ENCODE data around the gene UNC80.

Gene UNC80

GRCh38 chr2:209818939-209819338 is 47.3 kb downstream of the UNC80 start:
- no peak for DNase-seq

- no peak for DNase-seq
Observed at GRCh38 chr2:209821806-209822205, 50.2 kb downstream of the UNC80 start.

DNA sequence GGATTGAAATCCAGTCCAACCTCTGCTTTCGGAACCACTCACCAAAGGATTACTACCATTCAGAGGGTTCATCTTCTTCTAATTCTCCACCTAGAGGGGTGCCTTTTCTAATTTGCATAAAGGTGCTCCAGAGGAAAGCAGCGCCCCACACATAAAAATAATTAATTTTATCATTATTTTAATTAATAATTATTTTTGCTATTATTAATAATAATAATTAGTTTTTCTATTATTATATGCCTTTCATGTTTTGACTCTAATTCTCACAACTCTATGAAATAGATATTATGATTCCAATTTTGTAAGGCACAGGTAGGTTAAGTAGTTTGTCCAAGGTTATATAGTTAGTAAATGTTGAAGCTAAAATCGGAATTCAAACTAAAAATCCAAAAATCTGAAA is 51.9 kb downstream of the UNC80 start:
- DNase-seq: no peak

DNA sequence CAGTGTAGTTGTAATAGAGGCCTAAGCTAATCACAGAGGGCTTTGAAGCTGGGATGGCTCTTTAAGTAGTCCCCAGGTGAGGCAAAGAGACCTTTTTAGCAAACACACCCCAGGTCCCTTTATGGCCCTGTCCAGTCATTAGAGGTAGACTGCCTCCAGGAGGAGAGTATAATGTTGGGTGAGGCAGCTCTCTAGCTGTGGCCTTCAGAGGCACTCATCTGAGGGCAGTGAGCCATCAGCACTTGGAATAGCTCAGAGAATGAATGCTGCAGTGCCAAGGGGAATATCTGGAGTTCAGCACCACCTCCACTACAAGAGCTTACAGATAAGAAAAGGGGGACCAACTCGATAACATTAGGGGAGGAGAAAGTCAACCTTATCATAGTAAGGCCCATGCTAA is 52.8 kb downstream of the UNC80 start:
- DNase-seq: no peak

GRCh38 chr2:209830722-209831465 is 59.3 kb downstream of the UNC80 start:
- no peak for DNase-seq

DNA sequence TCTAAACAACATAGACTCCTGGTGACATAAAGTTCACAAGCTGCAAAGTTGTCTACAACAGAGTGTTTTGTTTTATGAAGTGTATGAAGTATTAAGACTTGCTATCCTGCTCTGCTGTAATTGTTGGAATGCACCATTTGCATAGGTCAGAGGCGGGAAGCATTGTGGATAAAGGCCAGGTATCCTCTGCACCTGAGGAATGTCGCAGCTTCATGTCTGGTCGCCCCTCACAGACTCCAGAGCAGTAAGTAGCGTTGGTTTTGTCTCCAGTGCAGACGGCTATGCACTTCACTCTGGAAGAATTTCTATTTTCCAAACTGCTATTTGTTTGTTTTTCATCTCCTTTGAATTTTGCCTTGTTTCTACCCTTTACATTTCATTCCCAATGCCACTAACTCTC is 63.1 kb downstream of the UNC80 start:
- no peak for DNase-seq

- DNase-seq: no peak
Observed at GRCh38 chr2:209840434-209840833, 68.8 kb downstream of the UNC80 start.

- DNase-seq: no peak
Observed at GRCh38 chr2:209845666-209846065, 74.0 kb downstream of the UNC80 start.

DNA sequence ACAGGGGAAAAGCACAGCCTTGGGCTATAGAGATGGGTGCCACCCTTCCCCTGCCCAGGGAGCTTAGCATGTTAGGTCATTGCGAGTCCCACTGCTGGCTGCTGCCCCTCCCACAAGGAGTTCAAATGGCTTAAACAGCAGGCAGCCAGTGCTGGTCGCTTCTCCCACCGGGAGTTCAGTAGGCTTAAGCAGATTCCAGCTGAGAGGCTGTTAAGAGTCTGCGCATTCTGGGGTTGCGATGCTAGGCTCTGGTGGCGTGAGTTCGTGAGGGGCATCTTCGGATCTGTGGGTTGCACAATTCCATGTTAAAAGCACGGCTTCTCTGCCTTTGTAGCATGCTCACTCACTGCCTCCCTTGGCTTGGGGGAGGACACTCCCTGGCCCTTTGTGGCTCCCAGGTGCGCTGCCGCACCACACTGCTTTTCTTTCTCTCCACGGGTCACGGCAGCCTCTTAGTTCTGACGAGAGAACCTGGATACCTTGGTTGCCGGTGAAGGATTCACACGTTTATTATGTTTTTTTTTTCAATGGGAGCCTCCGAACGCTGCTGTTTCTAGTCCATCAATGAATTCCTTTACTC is 93.2 kb downstream of the UNC80 start:
- no peak for DNase-seq

DNA sequence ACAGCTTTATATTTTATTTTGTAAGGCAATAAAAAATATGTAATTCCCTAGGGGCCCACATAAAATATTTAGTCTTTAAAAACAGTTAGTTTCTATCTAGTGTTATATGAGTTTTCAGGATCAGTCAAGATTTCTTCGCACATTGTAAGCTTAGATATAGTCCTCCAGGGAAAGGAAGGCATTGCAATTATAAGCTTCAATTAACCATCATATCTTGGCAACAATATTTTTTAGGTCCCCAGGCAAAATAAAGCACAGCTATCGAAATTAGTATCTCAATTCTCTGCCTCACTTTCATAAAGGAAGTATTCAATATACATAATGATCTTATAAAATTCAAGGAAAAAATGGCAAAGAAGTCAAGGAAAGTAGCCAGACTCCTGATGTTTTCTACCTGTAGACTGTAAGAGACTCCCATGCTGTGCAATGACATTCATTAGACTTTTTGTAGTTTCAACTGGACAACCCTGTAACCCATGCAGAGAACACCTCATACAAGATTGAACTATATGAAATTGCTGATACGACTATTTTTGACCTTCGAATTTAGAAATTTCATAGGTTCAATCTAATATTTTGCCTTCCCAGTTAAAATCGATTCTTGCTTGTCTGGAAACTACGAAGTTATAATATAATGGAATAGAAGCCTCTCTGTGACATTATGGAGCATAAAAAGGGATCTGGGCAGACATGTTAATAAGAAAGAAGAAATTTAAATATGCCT is 96.8 kb downstream of the UNC80 start:
- DNase-seq: no peak

DNA sequence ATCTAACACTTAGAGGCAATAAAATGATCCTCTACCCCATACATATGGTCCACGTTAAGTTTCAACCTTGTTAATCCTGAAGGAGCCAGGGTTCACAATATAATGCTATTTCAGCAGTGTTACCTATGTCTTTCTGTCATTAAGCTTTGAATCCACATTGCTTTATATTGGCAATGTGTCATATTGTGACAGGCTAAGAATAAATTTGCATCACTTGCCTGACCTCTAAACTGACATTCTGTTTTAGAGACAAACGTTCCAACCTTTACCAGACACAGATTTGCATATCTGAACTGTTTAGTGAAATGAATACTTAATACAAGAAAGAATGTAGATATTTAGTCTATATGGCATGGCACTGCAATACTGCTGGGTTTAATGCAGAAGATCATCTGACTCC is 98.4 kb downstream of the UNC80 start:
- no peak for DNase-seq

GRCh38 chr2:209872675-209873074 is 101.0 kb downstream of the UNC80 start:
- DNase-seq: no peak

DNA sequence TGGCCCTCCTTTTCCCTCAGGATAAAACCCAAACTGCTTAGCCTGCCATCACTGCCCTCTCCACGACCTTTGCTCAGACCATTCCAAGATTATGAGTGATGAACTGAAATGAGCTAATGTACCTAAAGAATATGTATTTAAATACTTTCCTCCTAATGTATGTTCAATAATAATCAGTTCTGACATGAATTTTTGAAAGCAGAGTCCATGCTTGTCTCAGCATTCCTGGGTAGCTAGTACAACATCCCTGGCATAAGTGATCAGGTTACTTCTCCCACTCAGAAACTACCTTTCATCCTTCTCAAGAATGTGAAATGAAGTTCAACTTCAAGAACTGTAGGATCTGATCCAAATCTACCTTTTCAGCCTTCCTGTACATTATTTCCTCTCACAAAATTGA is 103.6 kb downstream of the UNC80 start:
- no peak for DNase-seq

DNA sequence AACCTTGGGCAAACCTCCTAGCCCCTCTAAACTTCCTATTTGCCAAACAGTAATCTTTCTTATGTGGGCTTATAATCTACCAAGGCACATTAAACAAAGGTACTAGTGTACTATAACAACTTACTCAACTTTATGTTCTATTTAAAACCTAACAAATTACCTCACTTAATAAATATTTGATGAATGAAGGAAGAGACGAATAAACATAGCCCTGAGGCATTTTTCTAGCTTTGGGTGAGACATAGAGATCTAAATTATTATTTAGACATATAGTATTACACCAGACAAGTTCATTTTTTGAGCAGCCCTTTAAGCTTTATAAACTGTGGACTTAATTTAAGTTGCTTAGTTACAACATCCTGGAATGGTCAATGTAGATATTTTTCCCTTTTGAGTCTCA is 104.6 kb downstream of the UNC80 start:
- DNase-seq: no peak

GRCh38 chr2:209878701-209879100 is 107.1 kb downstream of the UNC80 start:
- no peak for DNase-seq

- DNase-seq: no peak
Observed at GRCh38 chr2:209900638-209901037, 129.0 kb downstream of the UNC80 start.

DNA sequence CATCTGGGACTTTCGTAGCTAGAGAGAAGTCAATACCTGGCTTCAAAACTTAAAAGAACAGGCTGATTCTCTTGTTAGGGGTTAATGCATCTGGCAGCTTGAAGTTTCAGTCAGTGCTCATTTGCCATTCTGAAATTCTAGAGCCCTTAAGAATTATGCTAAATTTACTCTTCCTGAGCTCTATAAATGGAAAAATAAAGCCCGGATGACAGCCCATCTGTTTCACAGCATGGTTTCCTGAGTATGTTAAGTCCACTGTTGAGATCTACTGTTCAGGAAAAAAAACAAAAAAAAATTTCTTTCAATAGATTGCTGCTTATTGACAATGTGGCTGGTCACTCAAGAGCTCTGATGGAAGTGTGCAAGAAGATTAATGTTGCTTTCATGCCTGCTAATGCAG is 129.5 kb downstream of the UNC80 start:
- DNase-seq: no peak

- no peak for DNase-seq
Observed at GRCh38 chr2:209905691-209906090, 134.1 kb downstream of the UNC80 start.

GRCh38 chr2:209907746-209908145 is 136.1 kb downstream of the UNC80 start:
- no peak for DNase-seq

- DNase-seq: no peak
Observed at GRCh38 chr2:209908511-209908910, 136.9 kb downstream of the UNC80 start.

DNA sequence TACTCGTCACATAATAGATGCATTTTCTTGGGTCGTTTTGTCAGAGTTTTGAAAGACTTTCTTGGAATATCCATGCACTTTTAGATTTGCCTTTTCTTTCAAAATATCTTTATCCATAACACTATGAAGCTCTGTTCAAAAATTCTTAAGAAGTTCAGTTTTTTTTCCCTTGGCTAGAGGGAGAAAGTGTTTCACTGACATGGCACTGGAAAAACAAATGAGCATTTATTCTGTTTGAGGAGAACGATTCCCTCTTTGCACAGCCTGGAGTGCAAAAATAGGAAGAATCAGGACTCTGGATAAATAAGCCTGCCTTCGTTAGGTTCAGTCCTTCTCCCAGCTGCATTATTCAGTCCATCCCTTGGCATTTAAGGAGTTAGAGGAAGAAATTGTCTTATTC is 139.9 kb downstream of the UNC80 start:
- no peak for DNase-seq

GRCh38 chr2:209913786-209914345 is 142.2 kb downstream of the UNC80 start:
- no peak for DNase-seq

DNA sequence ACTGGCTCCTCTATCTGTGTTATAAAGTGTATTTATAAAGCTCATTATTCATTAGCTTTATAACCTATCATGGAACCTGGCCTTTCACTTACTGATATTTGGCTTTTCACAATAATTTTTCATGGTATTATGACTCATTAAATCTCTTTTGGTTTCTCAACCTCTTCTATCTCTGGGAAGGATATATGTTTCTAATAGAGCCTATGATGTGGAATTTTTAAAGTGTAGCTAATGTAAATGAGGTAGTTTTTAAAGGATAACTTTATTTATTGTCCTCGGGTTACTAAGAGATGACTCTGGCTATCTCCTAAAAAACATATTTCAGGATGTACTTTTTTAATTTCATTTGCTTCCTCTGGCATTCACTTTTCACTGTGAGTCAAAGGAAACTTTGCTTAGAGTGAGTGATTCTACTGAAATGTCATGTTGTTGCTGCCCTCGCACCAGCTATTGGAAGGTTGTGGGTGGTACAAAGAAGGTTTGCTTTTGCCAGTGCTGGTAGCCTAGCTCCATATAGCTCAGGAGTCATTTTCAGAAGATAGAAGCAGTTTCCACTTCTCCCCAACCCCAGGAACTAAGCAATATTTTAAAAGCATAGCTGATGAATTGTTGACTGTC is 145.6 kb downstream of the UNC80 start:
- DNase-seq: no peak

GRCh38 chr2:209918251-209918650 is 146.6 kb downstream of the UNC80 start:
- no peak for DNase-seq
